Endothelial cell of umbilical vein (primary cell): Measurements from ENCODE around the gene PLAC8L1. TPM values are rescaled to one million over a fixed set of nuclear protein-coding genes. Genes with fewer than 3 reads are reported as not detected.
A peak's percentile ranks its signal among the peaks of the same experiment; 100 is the strongest.

Source experiments
- BruUV-seq: library from RNA; stranded (reverse); fragments of 400-500 nt; replicated peaks from 2 replicates; lab custom pipeline; 2021; lab: Mats Ljungman, UMichigan
- CTCF ChIA-PET: fragments of 300-600, 350-600 bp; sonication (Branson Sonifier 250); formaldehyde crosslinking; loops from one replicate; lab custom pipeline; 2021; ENCODE audit warnings: antibody characterized with exemption, inconsistent platforms; lab: Charles Lee
- POLR2A ChIA-PET: fragments of 300-600, 350-600 bp; sonication (Branson Sonifier 250); formaldehyde crosslinking; loops from one replicate; lab custom pipeline; 2021; ENCODE audit warnings: antibody characterized with exemption, inconsistent platforms; lab: Charles Lee
- DNase-seq: peaks from one replicate; pipeline ENCODE4 v3.0.0-alpha.2; 2011; ENCODE audit warnings: low read depth, low spot score
- FAIRE-seq: peaks from 2 replicates; lab custom pipeline; 2011; peaks lifted over from hg19 to GRCh38; lab: Jason Lieb, UNC
- H2AFZ ChIP-seq: 2 replicates; pipeline ENCODE4 v1.6.0; 2012; ENCODE audit warnings: low read depth, low read length, control low read depth, inconsistent platforms
- H3K27ac ChIP-seq: 2 replicates; pipeline ENCODE4 v1.5.1; 2011; ENCODE audit warnings: low read depth, mild to moderate bottlenecking, control low read depth, low read length, moderate library complexity; ENCODE audit not compliant: insufficient read depth
- H3K27me3 ChIP-seq, 2 experiments: 2 replicates each; pipeline versions ENCODE4 v1.6.0 to v1.6.1; 2011; ENCODE audit warnings: low read length in 2 of 2, mixed read lengths in 1 of 2; ENCODE audit not compliant: control insufficient read depth in 2 of 2, insufficient read depth in 2 of 2
- H3K36me3 ChIP-seq, 2 experiments: 2 replicates in 1 of 2; 3 replicates in 1 of 2; pipeline ENCODE4 v1.5.1; 2011; ENCODE audit warnings: low read length in 2 of 2, mild to moderate bottlenecking in 1 of 2, moderate library complexity in 1 of 2; ENCODE audit not compliant: control insufficient read depth in 2 of 2, insufficient read depth in 2 of 2; ENCODE audit errors: extremely low read depth in 1 of 2
- H3K4me1 ChIP-seq: 3 replicates; pipeline ENCODE4 v1.5.1; 2011; ENCODE audit warnings: mild to moderate bottlenecking, low read length; ENCODE audit not compliant: control insufficient read depth, insufficient read depth; ENCODE audit errors: extremely low read depth
- H3K4me2 ChIP-seq: 2 replicates; pipeline ENCODE4 v1.6.1; 2011; ENCODE audit warnings: low read length, control low read depth, mixed read lengths; ENCODE audit not compliant: insufficient read depth
- H3K4me3 ChIP-seq, 3 experiments: fragments of 200-600 bp in 1 of 3; sonication (generic), shearing (Covaris generic) in 1 of 3; replicated peaks in 1 of 3; 2 replicates each; pipeline ENCODE4 v1.5.1; 2011 to 2016; ENCODE audit warnings: control low read depth in 3 of 3, low read length in 3 of 3, mild to moderate bottlenecking in 2 of 3, inconsistent platforms in 1 of 3, low read depth in 1 of 3, moderate library complexity in 1 of 3; ENCODE audit not compliant: insufficient read depth in 1 of 3
- H3K79me2 ChIP-seq: 2 replicates; pipeline ENCODE4 v1.6.0; 2012; ENCODE audit warnings: low read length, inconsistent platforms; ENCODE audit not compliant: control insufficient read depth, insufficient read depth
- H3K9ac ChIP-seq: replicated peaks from 2 replicates; pipeline ENCODE3; 2011; ENCODE audit warnings: low read length, control low read depth; ENCODE audit not compliant: insufficient read depth; ENCODE audit errors: extremely low read depth
- H3K9me1 ChIP-seq: replicated peaks from 3 replicates; pipeline ENCODE4 v1.6.0; 2011; ENCODE audit warnings: mild to moderate bottlenecking, low read length; ENCODE audit not compliant: control insufficient read depth, insufficient read depth; ENCODE audit errors: extremely low read depth
- H3K9me3 ChIP-seq: replicated peaks from 2 replicates; pipeline ENCODE4 v1.5.1; 2012; ENCODE audit warnings: low read length, inconsistent platforms; ENCODE audit not compliant: control insufficient read depth, insufficient read depth
- H4K20me1 ChIP-seq: replicated peaks from 2 replicates; pipeline ENCODE3; 2011; ENCODE audit warnings: mild to moderate bottlenecking, low read length; ENCODE audit not compliant: control insufficient read depth, insufficient read depth; ENCODE audit errors: extremely low read depth
- EZH2 ChIP-seq: IDR thresholded peaks from 2 replicates; pipeline ENCODE4 v1.6.1; 2012; ENCODE audit warnings: borderline replicate concordance, low read depth, mild to moderate bottlenecking, moderate library complexity, low read length, inconsistent platforms; ENCODE audit not compliant: severe bottlenecking
- FOS ChIP-seq: IDR thresholded peaks from 2 replicates; pipeline ENCODE4 v1.6.1; 2011; ENCODE audit warnings: mild to moderate bottlenecking, low read length, moderate library complexity, borderline replicate concordance; ENCODE audit not compliant: insufficient read depth
- GATA2 ChIP-seq: IDR thresholded peaks from 2 replicates; pipeline ENCODE4 v1.7.0; 2011; ENCODE audit warnings: low read depth, mild to moderate bottlenecking, moderate library complexity, mixed read lengths, low read length; ENCODE audit not compliant: insufficient read length, insufficient read depth
- JUN ChIP-seq: IDR thresholded peaks from 2 replicates; pipeline ENCODE4 v1.6.1; 2011; ENCODE audit warnings: borderline replicate concordance, low read depth; ENCODE audit not compliant: insufficient read length, insufficient read depth
- MYC ChIP-seq: IDR thresholded peaks from one replicate; pipeline ENCODE4 v1.6.1; 2011; ENCODE audit warnings: mild to moderate bottlenecking, low read depth, low read length
- POLR2A ChIP-seq: IDR thresholded peaks from 2 replicates; pipeline ENCODE4 v1.6.1; 2012; ENCODE audit warnings: low read depth, mild to moderate bottlenecking, control low read depth, low read length
- POLR2AphosphoS5 ChIP-seq: IDR thresholded peaks from 2 replicates; pipeline ENCODE4 v1.6.1; 2012; ENCODE audit warnings: low read depth, mild to moderate bottlenecking, control low read depth, low read length, moderate library complexity; ENCODE audit not compliant: insufficient read depth
- dilution Hi-C: fragments of 300-500 bp; cut with MboI; formaldehyde crosslinking; loops from one replicate; pipeline ENCODE4 v1.15.0; 2019; ENCODE audit warnings: low sequenced_read_pairs; ENCODE audit not compliant: extremely low pct_ligation_motif_present
- intact Hi-C: fragments of 100-400 bp; cut with micrococcal nuclease; formaldehyde crosslinking; loops from one replicate; pipeline ENCODE4 v1.10.0; 2022
- polyA plus RNA-seq, 4 experiments: library from polyadenylated mRNA; depleted of rRNA in 3 of 4; stranded (reverse) in 3 of 4; unstranded in 1 of 4; fragments of >200 nt; gene quantifications; 2 replicates each; pipeline versions ENCODE4 v1.2.1 to v1.2.3, GENCODE V29; 2011 to 2012; ENCODE audit warnings: missing spikeins in 1 of 4
- total RNA-seq: library from RNA; stranded (reverse); gene quantifications from 2 replicates; pipeline ENCODE4 v1.2.3, GENCODE V29; 2021
- TF ChIP-seq, protein P1 (sequence below), 2 donors: IDR thresholded peaks; 1 replicate in 1 of 2; 2 replicates in 1 of 2; pipeline ENCODE4 v1.5.1; 2011; ENCODE audit warnings: low read length in 2 of 2, mild to moderate bottlenecking in 2 of 2, moderate library complexity in 2 of 2, control low read depth in 1 of 2, inconsistent platforms in 1 of 2, low read depth in 1 of 2; ENCODE audit not compliant: insufficient read depth in 1 of 2; ENCODE audit errors: extremely low read depth in 1 of 2
- TF ChIP-seq, protein P2 (sequence below): IDR thresholded peaks from 2 replicates; pipeline ENCODE4 v1.6.1; 2011; ENCODE audit not compliant: insufficient read depth, insufficient read length

The PLAC8L1 gene
- total and polyA plus RNA-seq, 2 donors (not counting 3 experiments of a cell fraction or from before 2014, with no cell fraction given): 0.80 to 0.99 TPM

DNA sequence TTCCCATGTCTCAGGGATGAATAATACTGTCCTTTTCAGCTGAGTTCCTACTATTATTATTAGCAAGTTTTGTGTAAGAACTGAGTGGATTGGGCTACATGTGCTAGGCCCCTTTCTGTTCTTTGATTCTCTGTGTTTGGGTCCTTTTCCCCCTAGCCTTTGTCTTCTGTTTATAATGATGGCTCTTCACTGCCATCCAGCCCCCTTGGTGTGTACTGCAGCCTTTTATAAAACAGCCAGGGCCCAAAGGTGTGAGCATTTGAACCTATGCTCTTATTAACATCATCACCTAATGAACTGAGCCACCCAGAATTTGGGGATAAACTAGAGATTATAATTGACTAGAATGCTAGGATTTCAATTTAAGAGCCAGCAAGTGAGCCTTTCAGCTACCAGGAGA, 52.6 kb downstream of the PLAC8L1 start:
- dilution Hi-C loops: no loop called here
- intact Hi-C loops: loop anchor here (5.0 kb wide), 1 partner anchor 130 kb away; no protein-coding TSS in a partner anchor
- H2AFZ ChIP-seq: no peak overlapping the region
- no peaks in the 10 kb centered on the region for H3K79me2 ChIP-seq
- no peak overlapping the region for H3K27ac ChIP-seq
- no peak overlapping the region for H3K4me2 ChIP-seq
- ChIA-PET CTCF (interaction anchor here (1.1 to 1.7 kb wide), 4 partner anchors 12 to 1849 kb away, joined by 3 to 7 read pairs (median 4); no protein-coding TSS in a partner anchor), POLR2A (no interaction called here)
- H3K4me3 ChIP-seq: no peak overlapping the region
- no TSS peak for BruUV-seq
- peaks cover 0 to 8% of the 10 kb centered on the region in 2 experiments for H3K27me3 ChIP-seq
- H3K9ac ChIP-seq: no peak overlapping the region
- no peaks in the 10 kb centered on the region for H3K36me3 ChIP-seq
- FAIRE-seq (peak; percentile 8), DNase-seq (no peak)
- no peaks in the 10 kb centered on the region for H3K9me1 ChIP-seq
- TF ChIP-seq POLR2A: no peak
- TF ChIP-seq, protein P1, sequence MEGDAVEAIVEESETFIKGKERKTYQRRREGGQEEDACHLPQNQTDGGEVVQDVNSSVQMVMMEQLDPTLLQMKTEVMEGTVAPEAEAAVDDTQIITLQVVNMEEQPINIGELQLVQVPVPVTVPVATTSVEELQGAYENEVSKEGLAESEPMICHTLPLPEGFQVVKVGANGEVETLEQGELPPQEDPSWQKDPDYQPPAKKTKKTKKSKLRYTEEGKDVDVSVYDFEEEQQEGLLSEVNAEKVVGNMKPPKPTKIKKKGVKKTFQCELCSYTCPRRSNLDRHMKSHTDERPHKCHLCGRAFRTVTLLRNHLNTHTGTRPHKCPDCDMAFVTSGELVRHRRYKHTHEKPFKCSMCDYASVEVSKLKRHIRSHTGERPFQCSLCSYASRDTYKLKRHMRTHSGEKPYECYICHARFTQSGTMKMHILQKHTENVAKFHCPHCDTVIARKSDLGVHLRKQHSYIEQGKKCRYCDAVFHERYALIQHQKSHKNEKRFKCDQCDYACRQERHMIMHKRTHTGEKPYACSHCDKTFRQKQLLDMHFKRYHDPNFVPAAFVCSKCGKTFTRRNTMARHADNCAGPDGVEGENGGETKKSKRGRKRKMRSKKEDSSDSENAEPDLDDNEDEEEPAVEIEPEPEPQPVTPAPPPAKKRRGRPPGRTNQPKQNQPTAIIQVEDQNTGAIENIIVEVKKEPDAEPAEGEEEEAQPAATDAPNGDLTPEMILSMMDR (IDR thresholded peaks at IDR 0.05; ENCODE audit: extremely low read depth in 1 of 2, insufficient read depth in 1 of 2, low read depth in 1 of 2, low read length in 2 of 2): peak; percentile 18 to 21
- H3K9me3 ChIP-seq: no peaks in the 10 kb centered on the region
- H4K20me1 ChIP-seq: no peaks in the 10 kb centered on the region
- H3K4me1 ChIP-seq: no peaks in the 10 kb centered on the region

DNA sequence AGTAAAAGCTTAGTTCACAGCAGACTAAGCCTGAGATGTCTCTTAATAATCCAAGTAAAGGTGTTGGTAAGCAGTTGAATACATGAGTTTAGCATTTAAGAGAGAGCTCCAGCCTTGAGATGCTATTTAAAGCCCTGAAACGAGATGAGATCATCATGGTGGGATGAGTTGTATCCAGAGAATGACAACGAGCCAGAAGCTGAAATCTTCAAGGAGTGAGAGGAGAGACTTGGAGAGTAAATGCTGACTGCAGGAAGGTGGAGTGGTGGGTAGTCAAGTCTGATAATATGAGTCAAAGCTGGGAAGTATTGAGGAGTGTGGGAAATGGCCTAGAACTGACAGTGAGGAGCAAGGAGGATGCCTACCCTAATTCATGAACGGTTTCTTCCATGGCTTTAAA, 53.7 kb downstream of the PLAC8L1 start:
- H3K9me3 ChIP-seq: no peaks in the 10 kb centered on the region
- H3K9me1 ChIP-seq: no peaks in the 10 kb centered on the region
- no peak overlapping the region for H3K4me2 ChIP-seq
- ChIA-PET CTCF (interaction anchor here (0.8 to 2.5 kb wide), 12 partner anchors 10 to 1848 kb away, joined by 3 to 25 read pairs (median 10); no protein-coding TSS in a partner anchor), POLR2A (no interaction called here)
- H4K20me1 ChIP-seq: no peaks in the 10 kb centered on the region
- no peak for DNase-seq
- FAIRE-seq: no peak
- H3K27ac ChIP-seq: no peak overlapping the region
- no peaks in the 10 kb centered on the region for H3K79me2 ChIP-seq
- no TSS peak for BruUV-seq
- TF ChIP-seq, protein P2, sequence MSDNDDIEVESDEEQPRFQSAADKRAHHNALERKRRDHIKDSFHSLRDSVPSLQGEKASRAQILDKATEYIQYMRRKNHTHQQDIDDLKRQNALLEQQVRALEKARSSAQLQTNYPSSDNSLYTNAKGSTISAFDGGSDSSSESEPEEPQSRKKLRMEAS: no peak
- TF ChIP-seq JUN (no peak), FOS (no peak), POLR2A (no peak), MYC (no peak), GATA2 (no peak), EZH2 (no peak), POLR2AphosphoS5 (no peak)
- TF ChIP-seq, protein P1 (IDR thresholded peaks at IDR 0.05; ENCODE audit: extremely low read depth in 1 of 2, insufficient read depth in 1 of 2, low read depth in 1 of 2, low read length in 2 of 2): no peak
- dilution Hi-C loops: no loop called here
- H2AFZ ChIP-seq: no peak overlapping the region
- H3K9ac ChIP-seq: no peak overlapping the region
- H3K4me1 ChIP-seq: no peaks in the 10 kb centered on the region
- intact Hi-C loops: loop anchor here (5.0 kb wide), 1 partner anchor 129 kb away; no protein-coding TSS in a partner anchor
- H3K27me3 ChIP-seq: peaks cover 0 to 8% of the 10 kb centered on the region in 2 experiments
- no peak overlapping the region for H3K4me3 ChIP-seq
- H3K36me3 ChIP-seq: no peaks in the 10 kb centered on the region
